DOHH2 (cell line): ENCODE data around the gene STXBP4.

Experiments used
- H3F3A ChIP-seq: fragments of 200-600 bp; sonication (generic), shearing (Covaris generic); 2 replicates; pipeline ENCODE4 v1.6.0; 2016; ENCODE audit warnings: antibody characterized with exemption, mild to moderate bottlenecking; ENCODE audit not compliant: control insufficient read depth, insufficient read depth
- H3K27ac ChIP-seq: fragments of 200-600 bp; sonication (generic); 2 replicates; pipeline ENCODE4 v1.5.1; 2014; ENCODE audit warnings: low read depth, mild to moderate bottlenecking, low read length, moderate library complexity
- H3K27me3 ChIP-seq: fragments of 200-600 bp; sonication (generic); 2 replicates; pipeline ENCODE4 v1.6.1; 2014; ENCODE audit warnings: mild to moderate bottlenecking, low read length, mixed read lengths; ENCODE audit not compliant: control insufficient read depth
- H3K36me3 ChIP-seq: fragments of 200-600 bp; sonication (generic); 2 replicates; pipeline ENCODE4 v1.6.1; 2014; ENCODE audit warnings: mild to moderate bottlenecking, low read length, moderate library complexity, mixed read lengths; ENCODE audit not compliant: control insufficient read depth
- H3K4me1 ChIP-seq: fragments of 200-600 bp; sonication (generic); 2 replicates; pipeline ENCODE4 v1.6.1; 2014; ENCODE audit warnings: mild to moderate bottlenecking, low read length, mixed read lengths; ENCODE audit not compliant: control insufficient read depth
- H3K4me2 ChIP-seq: fragments of 200-600 bp; sonication (generic); 2 replicates; pipeline ENCODE4 v1.6.0; 2014; ENCODE audit warnings: mild to moderate bottlenecking, low read length, moderate library complexity
- H3K4me3 ChIP-seq: fragments of 200-600 bp; sonication (generic); 2 replicates; pipeline ENCODE4 v1.5.1; 2014; ENCODE audit warnings: mild to moderate bottlenecking, low read length, mixed read lengths
- H3K79me2 ChIP-seq: fragments of 200-600 bp; sonication (generic); 2 replicates; pipeline ENCODE4 v1.6.1; 2014; ENCODE audit warnings: mild to moderate bottlenecking, low read length, mixed read lengths; ENCODE audit not compliant: control insufficient read depth
- H3K9me2 ChIP-seq: fragments of 200-600 bp; sonication (generic); replicated peaks from 2 replicates; pipeline ENCODE4 v1.6.1; 2014; ENCODE audit warnings: mild to moderate bottlenecking, low read length, mixed read lengths; ENCODE audit not compliant: control insufficient read depth
- H3K9me3 ChIP-seq: fragments of 200-600 bp; sonication (generic); 2 replicates; pipeline ENCODE4 v1.6.1; 2014; ENCODE audit warnings: antibody characterized with exemption, low read length, mixed read lengths; ENCODE audit not compliant: control insufficient read depth, insufficient read depth
- H4K20me1 ChIP-seq: fragments of 200-600 bp; sonication (generic); 2 replicates; pipeline ENCODE4 v1.6.0; 2014; ENCODE audit warnings: low read depth, mild to moderate bottlenecking, antibody characterized with exemption, low read length, moderate library complexity; ENCODE audit not compliant: control insufficient read depth, insufficient read depth
- CTCF ChIP-seq: fragments of 200-600 bp; sonication (generic); IDR thresholded peaks from one replicate; pipeline ENCODE4 v1.5.1; 2014; ENCODE audit warnings: antibody characterized with exemption, mild to moderate bottlenecking, low read depth, low read length; ENCODE audit not compliant: poor library complexity, severe bottlenecking
- EZH2phosphoT487 ChIP-seq: fragments of 200-600 bp; sonication (generic); IDR thresholded peaks from 2 replicates; pipeline ENCODE4 v1.6.1; 2017; ENCODE audit warnings: borderline replicate concordance, mild to moderate bottlenecking, antibody characterized with exemption, low read length, moderate library complexity, mixed read lengths

STXBP4 gene

GRCh38 chr17:55155856-55156560 lies 187.4 kb downstream of the STXBP4 start:
- Histone ChIP-seq H3K27ac (no peak overlapping the region), H3K9me3 (no peaks in the 10 kb centered on the region), H3K9me2 (no peaks in the 10 kb centered on the region), H3K4me1 (no peaks in the 10 kb centered on the region), H3K4me2 (no peak overlapping the region), H3K4me3 (no peak overlapping the region), H4K20me1 (no peaks in the 10 kb centered on the region), H3K36me3 (no peaks in the 10 kb centered on the region), H3F3A (no peaks in the 10 kb centered on the region), H3K27me3 (no peaks in the 10 kb centered on the region), H3K79me2 (no peaks in the 10 kb centered on the region)
- TF ChIP-seq CTCF (no peak), EZH2phosphoT487 (no peak)

GRCh38 chr17:55157165-55157564 lies 188.6 kb downstream of the STXBP4 start:
- no peaks in the 10 kb centered on the region for H3K4me1 ChIP-seq
- no peaks in the 10 kb centered on the region for H3K36me3 ChIP-seq
- TF ChIP-seq EZH2phosphoT487 (no peak), CTCF (no peak)
- no peak overlapping the region for H3K27ac ChIP-seq
- H3K9me3 ChIP-seq: no peaks in the 10 kb centered on the region
- H4K20me1 ChIP-seq: no peaks in the 10 kb centered on the region
- H3K9me2 ChIP-seq: no peaks in the 10 kb centered on the region
- no peaks in the 10 kb centered on the region for H3K79me2 ChIP-seq
- no peaks in the 10 kb centered on the region for H3K27me3 ChIP-seq
- no peak overlapping the region for H3K4me2 ChIP-seq
- no peaks in the 10 kb centered on the region for H3F3A ChIP-seq
- H3K4me3 ChIP-seq: no peak overlapping the region

GRCh38 chr17:55158439-55158838 lies 189.9 kb downstream of the STXBP4 start:
- Histone ChIP-seq H3K27ac (no peak overlapping the region), H3K79me2 (no peaks in the 10 kb centered on the region), H3K4me1 (no peaks in the 10 kb centered on the region), H3K9me3 (no peaks in the 10 kb centered on the region), H3K27me3 (no peaks in the 10 kb centered on the region), H4K20me1 (no peaks in the 10 kb centered on the region), H3K36me3 (no peaks in the 10 kb centered on the region), H3K4me3 (no peak overlapping the region), H3K9me2 (no peaks in the 10 kb centered on the region), H3F3A (no peaks in the 10 kb centered on the region), H3K4me2 (no peak overlapping the region)
- TF ChIP-seq EZH2phosphoT487 (no peak), CTCF (no peak)
